ENCODE data around the gene NQO2. TPM values are rescaled to one million over a fixed set of nuclear protein-coding genes. Genes with fewer than 3 reads are reported as not detected.

The NQO2 gene
- total and polyA plus RNA-seq, 2 of the 13 experiments (the other 11 are each of a cell fraction or from before 2014, with no cell fraction given), result 32.2 to 56.5 TPM

GRCh38 chr6:2977799-2978590 is 21.7 kb upstream of the NQO2 start (continued):
- TF ChIP-seq THAP7 (CRISPR knock-in tag; IDR thresholded peaks at IDR 0.05) (no peak), FOXA3 (CRISPR knock-in tag; IDR thresholded peaks at IDR 0.05) (peak; percentile 34; the same call in 1 of the 2 replicates), ZNF138 (CRISPR knock-in tag; IDR thresholded peaks at IDR 0.05; ENCODE audit: low read depth) (no peak), NFE2L1 (CRISPR knock-in tag; IDR thresholded peaks at IDR 0.05; ENCODE audit: borderline replicate concordance) (no peak), ZNF782 (CRISPR knock-in tag; IDR thresholded peaks at IDR 0.05; ENCODE audit: borderline replicate concordance) (no peak), ELF3 (CRISPR knock-in tag; IDR thresholded peaks at IDR 0.05) (0 out of 2 replicates have a peak, but pooled peaks have one; percentile 21), ZNF264 (CRISPR knock-in tag; IDR thresholded peaks at IDR 0.05) (no peak), FOXP1 (IDR thresholded peaks at IDR 0.05) (no peak), FOXP1 (CRISPR knock-in tag; IDR thresholded peaks at IDR 0.05) (peak; percentile 49; the same call in 1 of the 2 replicates), TEAD3 (CRISPR knock-in tag; optimal IDR thresholded peaks at IDR 0.05; ENCODE audit: borderline replicate concordance) (peak; percentile 90), ZEB1 (IDR thresholded peaks at IDR 0.05; ENCODE audit: insufficient replicate concordance, low read depth) (peak; percentile 40), GATAD2A (CRISPR knock-in tag; IDR thresholded peaks at IDR 0.05) (peak; percentile 50; the same call in 1 of the 2 replicates), FOXO1 (CRISPR knock-in tag; IDR thresholded peaks at IDR 0.05) (peak; percentile 17; the same call in 1 of the 2 replicates), ZNF644 (CRISPR knock-in tag; IDR thresholded peaks at IDR 0.05; ENCODE audit: low read depth) (peak; percentile 59; the same call in 1 of the 2 replicates), RARA (CRISPR knock-in tag; IDR thresholded peaks at IDR 0.05) (0 out of 2 replicates have a peak, but pooled peaks have one; percentile 32), HNF4G (IDR thresholded peaks at IDR 0.05; ENCODE audit: borderline replicate concordance, low read depth, low read length) (peak; percentile 71), HNF4G (CRISPR knock-in tag; IDR thresholded peaks at IDR 0.05; ENCODE audit: borderline replicate concordance, low read depth) (no peak; the same call in 1 of the 2 replicates), SRY (CRISPR knock-in tag; IDR thresholded peaks at IDR 0.05) (no peak), ZNF3 (CRISPR knock-in tag; IDR thresholded peaks at IDR 0.05) (no peak)
- TF ChIP-seq, protein P1, sequence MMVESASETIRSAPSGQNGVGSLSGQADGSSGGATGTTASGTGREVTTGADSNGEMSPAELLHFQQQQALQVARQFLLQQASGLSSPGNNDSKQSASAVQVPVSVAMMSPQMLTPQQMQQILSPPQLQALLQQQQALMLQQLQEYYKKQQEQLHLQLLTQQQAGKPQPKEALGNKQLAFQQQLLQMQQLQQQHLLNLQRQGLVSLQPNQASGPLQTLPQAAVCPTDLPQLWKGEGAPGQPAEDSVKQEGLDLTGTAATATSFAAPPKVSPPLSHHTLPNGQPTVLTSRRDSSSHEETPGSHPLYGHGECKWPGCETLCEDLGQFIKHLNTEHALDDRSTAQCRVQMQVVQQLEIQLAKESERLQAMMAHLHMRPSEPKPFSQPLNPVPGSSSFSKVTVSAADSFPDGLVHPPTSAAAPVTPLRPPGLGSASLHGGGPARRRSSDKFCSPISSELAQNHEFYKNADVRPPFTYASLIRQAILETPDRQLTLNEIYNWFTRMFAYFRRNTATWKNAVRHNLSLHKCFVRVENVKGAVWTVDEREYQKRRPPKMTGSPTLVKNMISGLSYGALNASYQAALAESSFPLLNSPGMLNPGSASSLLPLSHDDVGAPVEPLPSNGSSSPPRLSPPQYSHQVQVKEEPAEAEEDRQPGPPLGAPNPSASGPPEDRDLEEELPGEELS (CRISPR knock-in tag; IDR thresholded peaks at IDR 0.05), result peak; percentile 47; the same call in 1 of the 2 replicates
- TF ChIP-seq, protein P2, sequence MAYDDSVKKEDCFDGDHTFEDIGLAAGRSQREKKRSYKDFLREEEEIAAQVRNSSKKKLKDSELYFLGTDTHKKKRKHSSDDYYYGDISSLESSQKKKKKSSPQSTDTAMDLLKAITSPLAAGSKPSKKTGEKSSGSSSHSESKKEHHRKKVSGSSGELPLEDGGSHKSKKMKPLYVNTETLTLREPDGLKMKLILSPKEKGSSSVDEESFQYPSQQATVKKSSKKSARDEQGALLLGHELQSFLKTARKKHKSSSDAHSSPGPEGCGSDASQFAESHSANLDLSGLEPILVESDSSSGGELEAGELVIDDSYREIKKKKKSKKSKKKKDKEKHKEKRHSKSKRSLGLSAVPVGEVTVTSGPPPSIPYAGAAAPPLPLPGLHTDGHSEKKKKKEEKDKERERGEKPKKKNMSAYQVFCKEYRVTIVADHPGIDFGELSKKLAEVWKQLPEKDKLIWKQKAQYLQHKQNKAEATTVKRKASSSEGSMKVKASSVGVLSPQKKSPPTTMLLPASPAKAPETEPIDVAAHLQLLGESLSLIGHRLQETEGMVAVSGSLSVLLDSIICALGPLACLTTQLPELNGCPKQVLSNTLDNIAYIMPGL (CRISPR knock-in tag; IDR thresholded peaks at IDR 0.05; ENCODE audit: borderline replicate concordance in 1 of 2, low read depth in 1 of 2), result no peak
- TF ChIP-seq, protein P3, sequence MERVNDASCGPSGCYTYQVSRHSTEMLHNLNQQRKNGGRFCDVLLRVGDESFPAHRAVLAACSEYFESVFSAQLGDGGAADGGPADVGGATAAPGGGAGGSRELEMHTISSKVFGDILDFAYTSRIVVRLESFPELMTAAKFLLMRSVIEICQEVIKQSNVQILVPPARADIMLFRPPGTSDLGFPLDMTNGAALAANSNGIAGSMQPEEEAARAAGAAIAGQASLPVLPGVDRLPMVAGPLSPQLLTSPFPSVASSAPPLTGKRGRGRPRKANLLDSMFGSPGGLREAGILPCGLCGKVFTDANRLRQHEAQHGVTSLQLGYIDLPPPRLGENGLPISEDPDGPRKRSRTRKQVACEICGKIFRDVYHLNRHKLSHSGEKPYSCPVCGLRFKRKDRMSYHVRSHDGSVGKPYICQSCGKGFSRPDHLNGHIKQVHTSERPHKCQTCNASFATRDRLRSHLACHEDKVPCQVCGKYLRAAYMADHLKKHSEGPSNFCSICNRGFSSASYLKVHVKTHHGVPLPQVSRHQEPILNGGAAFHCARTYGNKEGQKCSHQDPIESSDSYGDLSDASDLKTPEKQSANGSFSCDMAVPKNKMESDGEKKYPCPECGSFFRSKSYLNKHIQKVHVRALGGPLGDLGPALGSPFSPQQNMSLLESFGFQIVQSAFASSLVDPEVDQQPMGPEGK (CRISPR knock-in tag; IDR thresholded peaks at IDR 0.05), result peak; percentile 72
